C4-2B (cell line): Measurements from ENCODE around the gene HLA-DQA1.
"Not testable (repeated sequence)": the region's sequence is repeated elsewhere in the genome, so short reads cannot be mapped to it uniquely, and the experiment has no call there.

Source experiments
- ZFX ChIP-seq: fragments of 450-650 bp; IDR thresholded peaks from 2 replicates; pipeline ENCODE4 v1.6.1; 2017
- TF ChIP-seq, protein P1 (sequence below): fragments of 450-650 bp; conservative IDR thresholded peaks from 2 replicates; pipeline ENCODE4 v1.5.1; 2017; ENCODE audit warnings: mild to moderate bottlenecking

DNA sequence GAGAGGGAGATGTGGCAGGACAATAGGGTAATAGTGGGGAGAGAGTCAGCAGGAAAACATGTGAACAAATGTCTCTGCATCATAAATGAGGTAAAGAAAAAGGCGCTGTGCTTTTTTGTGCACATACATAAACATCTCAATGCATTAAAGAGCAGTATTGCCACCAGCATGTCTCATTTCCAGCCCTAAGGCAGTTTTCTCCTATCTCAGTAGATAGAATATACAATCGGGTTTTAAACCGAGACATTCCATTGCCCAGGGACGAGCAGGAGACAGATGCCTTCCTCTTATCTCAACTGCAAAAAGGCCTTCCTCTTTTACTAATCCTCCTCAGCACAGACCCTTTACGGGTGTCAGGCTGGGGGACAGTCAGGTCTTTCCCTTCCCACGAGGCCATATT, 20.1 kb downstream of the HLA-DQA1 start:
- TF ChIP-seq, protein P1, sequence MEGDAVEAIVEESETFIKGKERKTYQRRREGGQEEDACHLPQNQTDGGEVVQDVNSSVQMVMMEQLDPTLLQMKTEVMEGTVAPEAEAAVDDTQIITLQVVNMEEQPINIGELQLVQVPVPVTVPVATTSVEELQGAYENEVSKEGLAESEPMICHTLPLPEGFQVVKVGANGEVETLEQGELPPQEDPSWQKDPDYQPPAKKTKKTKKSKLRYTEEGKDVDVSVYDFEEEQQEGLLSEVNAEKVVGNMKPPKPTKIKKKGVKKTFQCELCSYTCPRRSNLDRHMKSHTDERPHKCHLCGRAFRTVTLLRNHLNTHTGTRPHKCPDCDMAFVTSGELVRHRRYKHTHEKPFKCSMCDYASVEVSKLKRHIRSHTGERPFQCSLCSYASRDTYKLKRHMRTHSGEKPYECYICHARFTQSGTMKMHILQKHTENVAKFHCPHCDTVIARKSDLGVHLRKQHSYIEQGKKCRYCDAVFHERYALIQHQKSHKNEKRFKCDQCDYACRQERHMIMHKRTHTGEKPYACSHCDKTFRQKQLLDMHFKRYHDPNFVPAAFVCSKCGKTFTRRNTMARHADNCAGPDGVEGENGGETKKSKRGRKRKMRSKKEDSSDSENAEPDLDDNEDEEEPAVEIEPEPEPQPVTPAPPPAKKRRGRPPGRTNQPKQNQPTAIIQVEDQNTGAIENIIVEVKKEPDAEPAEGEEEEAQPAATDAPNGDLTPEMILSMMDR, result not testable (repeated sequence)
- not testable (repeated sequence) for TF ChIP-seq ZFX
